A673 (cell line): ENCODE data around the gene PGLYRP1.

Experiments used
- CTCF ChIP-seq: fragments of 300-800, 200-600 bp; sonication (generic); conservative IDR thresholded peaks from 2 replicates; pipeline ENCODE4 v1.5.1; 2017; ENCODE audit warnings: low read depth, mild to moderate bottlenecking, antibody characterized with exemption, low read length, moderate library complexity, mixed read lengths
- EZH2 ChIP-seq: fragments of 200-600 bp; sonication (generic); IDR thresholded peaks from 2 replicates; pipeline ENCODE4 v1.6.1; 2017; ENCODE audit warnings: borderline replicate concordance, low read depth, mild to moderate bottlenecking, mixed read lengths, antibody characterized with exemption, low read length; ENCODE audit not compliant: poor library complexity, severe bottlenecking

- TF ChIP-seq CTCF (no peak), EZH2 (no peak)
These were observed 9.8 kb upstream of the PGLYRP1 start for GRCh38 chr19:46032597-46033025.
